Spleen (tissue), 7 donors: ENCODE results near the gene NRXN3.

Experiments used
- POLR2AphosphoS5 ChIP-seq, 3 donors: sonication (generic); formaldehyde crosslinking; IDR thresholded peaks; one replicate each; pipeline ENCODE4 v1.5.1; 2017; ENCODE audit warnings: antibody characterized with exemption in 3 of 3
- TF ChIP-seq, protein P1 (sequence below), 11 experiments: fragments of 200-600 bp in 7 of 11; fragments of 450-650 bp in 4 of 11; sonication (generic) in 4 of 11; IDR thresholded peaks in 8 of 11; conservative IDR thresholded peaks in 3 of 11; 1 replicate in 7 of 11; 2 replicates in 4 of 11; pipeline versions ENCODE4 v1.4.0 to v1.8.0; 2016 to 2021; ENCODE audit warnings: antibody characterized with exemption in 11 of 11, inconsistent platforms in 4 of 11, mild to moderate bottlenecking in 1 of 11
- donor health status: DM: no; HTN: no; CAD: no; lungs with moderate emphysema.
- donor health status: DM: no; HTN: no; CAD: no.
- donor health status: DM: no; HTN: no; CAD: no.

DNA sequence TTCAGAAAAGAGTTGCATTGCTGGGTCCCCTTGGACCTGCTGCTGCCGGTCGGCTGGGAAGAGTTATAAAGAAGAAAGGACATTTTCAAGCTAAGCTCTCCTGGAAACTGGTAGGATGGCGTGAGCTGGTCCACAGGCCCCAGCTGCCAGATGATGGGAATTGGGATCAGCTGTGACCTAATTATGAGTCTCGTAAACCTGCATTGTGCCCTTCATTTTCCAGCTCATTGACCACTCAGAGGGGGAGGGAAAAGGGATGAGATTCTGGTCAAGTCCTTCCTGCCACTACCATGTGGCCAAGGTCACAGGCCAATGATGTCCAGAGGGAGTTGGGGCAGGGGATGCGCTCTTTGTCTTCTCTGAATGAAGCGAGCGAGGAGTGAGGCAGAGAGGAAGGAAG, 320.9 kb downstream of the NRXN3 start:
- TF ChIP-seq, protein P1, sequence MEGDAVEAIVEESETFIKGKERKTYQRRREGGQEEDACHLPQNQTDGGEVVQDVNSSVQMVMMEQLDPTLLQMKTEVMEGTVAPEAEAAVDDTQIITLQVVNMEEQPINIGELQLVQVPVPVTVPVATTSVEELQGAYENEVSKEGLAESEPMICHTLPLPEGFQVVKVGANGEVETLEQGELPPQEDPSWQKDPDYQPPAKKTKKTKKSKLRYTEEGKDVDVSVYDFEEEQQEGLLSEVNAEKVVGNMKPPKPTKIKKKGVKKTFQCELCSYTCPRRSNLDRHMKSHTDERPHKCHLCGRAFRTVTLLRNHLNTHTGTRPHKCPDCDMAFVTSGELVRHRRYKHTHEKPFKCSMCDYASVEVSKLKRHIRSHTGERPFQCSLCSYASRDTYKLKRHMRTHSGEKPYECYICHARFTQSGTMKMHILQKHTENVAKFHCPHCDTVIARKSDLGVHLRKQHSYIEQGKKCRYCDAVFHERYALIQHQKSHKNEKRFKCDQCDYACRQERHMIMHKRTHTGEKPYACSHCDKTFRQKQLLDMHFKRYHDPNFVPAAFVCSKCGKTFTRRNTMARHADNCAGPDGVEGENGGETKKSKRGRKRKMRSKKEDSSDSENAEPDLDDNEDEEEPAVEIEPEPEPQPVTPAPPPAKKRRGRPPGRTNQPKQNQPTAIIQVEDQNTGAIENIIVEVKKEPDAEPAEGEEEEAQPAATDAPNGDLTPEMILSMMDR (IDR thresholded peaks at IDR 0.05 in 8 of 11, conservative IDR thresholded peaks at IDR 0.05 in 3 of 11) = no peak
- TF ChIP-seq POLR2AphosphoS5 (IDR thresholded peaks at IDR 0.05) = no peak
